T-helper 2 cell treated with Interferon-gamma antibody and Interleukin-4, amounts not matched to agents 5 μg/mL and 100 μg/mL, for 36 hours (primary cell): ENCODE measurements around the gene AZIN2.
A peak's percentile ranks its signal among the peaks of the same experiment; 100 is the strongest.

ENCODE experiments used
- DNase-seq: peaks from one replicate; pipeline ENCODE4 v3.0.0; 2021; ENCODE audit warnings: low spot score
- H3K27ac Mint-ChIP-seq: one replicate; pipeline ENCODE4 v1.8.0; 2021; ENCODE audit warnings: mild to moderate bottlenecking, mixed read lengths
- H3K27me3 Mint-ChIP-seq: one replicate; pipeline ENCODE4 v1.8.0; 2021; ENCODE audit warnings: low read depth, mixed read lengths
- H3K36me3 Mint-ChIP-seq: one replicate; pipeline ENCODE4 v1.8.0; 2021; ENCODE audit warnings: low read depth, mixed read lengths
- H3K4me1 Mint-ChIP-seq: one replicate; pipeline ENCODE4 v1.8.0; 2021; ENCODE audit warnings: low read depth, mixed read lengths
- H3K4me3 Mint-ChIP-seq: one replicate; pipeline ENCODE4 v1.8.0; 2022; ENCODE audit warnings: mild to moderate bottlenecking, moderate library complexity, mixed read lengths
- H3K9me3 Mint-ChIP-seq: one replicate; pipeline ENCODE4 v1.8.0; 2021; ENCODE audit warnings: mixed read lengths

AZIN2 gene

GRCh38 chr1:33072707-33073106 is 8.2 kb upstream of the AZIN2 start:
- peaks cover under 1% of the 10 kb centered on the region for H3K9me3 Mint-ChIP-seq
- DNase-seq, result no peak
- peaks cover 20% of the 10 kb centered on the region for H3K27me3 Mint-ChIP-seq
- H3K4me1 Mint-ChIP-seq, result no peaks in the 10 kb centered on the region
- H3K36me3 Mint-ChIP-seq, result no peaks in the 10 kb centered on the region
- no peak overlapping the region for H3K4me3 Mint-ChIP-seq
- no peak overlapping the region for H3K27ac Mint-ChIP-seq

- no peaks in the 10 kb centered on the region for H3K9me3 Mint-ChIP-seq
- peaks cover 14% of the 10 kb centered on the region for H3K27me3 Mint-ChIP-seq
- no peak overlapping the region for H3K27ac Mint-ChIP-seq
- no peak overlapping the region for H3K4me3 Mint-ChIP-seq
- no peak for DNase-seq
- no peaks in the 10 kb centered on the region for H3K36me3 Mint-ChIP-seq
- H3K4me1 Mint-ChIP-seq, result no peaks in the 10 kb centered on the region
These were observed 6.6 kb upstream of the AZIN2 start for GRCh38 chr1:33074193-33074945.

- peaks cover 20% of the 10 kb centered on the region for H3K4me1 Mint-ChIP-seq
These were observed 2.8 kb upstream of the AZIN2 start for GRCh38 chr1:33078030-33078591.

GRCh38 chr1:33080373-33080772 is 580 bp upstream of the AZIN2 start:
- peaks cover 29% of the 10 kb centered on the region for H3K27me3 Mint-ChIP-seq
- DNase-seq, result no peak
- H3K4me3 Mint-ChIP-seq, result peak overlapping the region; percentile 76
- no peaks in the 10 kb centered on the region for H3K9me3 Mint-ChIP-seq
- no peak overlapping the region for H3K27ac Mint-ChIP-seq
- H3K36me3 Mint-ChIP-seq, result no peaks in the 10 kb centered on the region
- H3K4me1 Mint-ChIP-seq, result peaks cover 20% of the 10 kb centered on the region

More at GRCh38 chr1:33078030-33078591, 2.8 kb upstream of the AZIN2 start:
- DNase-seq, result no peak
- H3K36me3 Mint-ChIP-seq, result no peaks in the 10 kb centered on the region
- H3K4me3 Mint-ChIP-seq, result no peak overlapping the region
- H3K9me3 Mint-ChIP-seq, result no peaks in the 10 kb centered on the region
- peaks cover 15% of the 10 kb centered on the region for H3K27me3 Mint-ChIP-seq
- no peak overlapping the region for H3K27ac Mint-ChIP-seq

DNA sequence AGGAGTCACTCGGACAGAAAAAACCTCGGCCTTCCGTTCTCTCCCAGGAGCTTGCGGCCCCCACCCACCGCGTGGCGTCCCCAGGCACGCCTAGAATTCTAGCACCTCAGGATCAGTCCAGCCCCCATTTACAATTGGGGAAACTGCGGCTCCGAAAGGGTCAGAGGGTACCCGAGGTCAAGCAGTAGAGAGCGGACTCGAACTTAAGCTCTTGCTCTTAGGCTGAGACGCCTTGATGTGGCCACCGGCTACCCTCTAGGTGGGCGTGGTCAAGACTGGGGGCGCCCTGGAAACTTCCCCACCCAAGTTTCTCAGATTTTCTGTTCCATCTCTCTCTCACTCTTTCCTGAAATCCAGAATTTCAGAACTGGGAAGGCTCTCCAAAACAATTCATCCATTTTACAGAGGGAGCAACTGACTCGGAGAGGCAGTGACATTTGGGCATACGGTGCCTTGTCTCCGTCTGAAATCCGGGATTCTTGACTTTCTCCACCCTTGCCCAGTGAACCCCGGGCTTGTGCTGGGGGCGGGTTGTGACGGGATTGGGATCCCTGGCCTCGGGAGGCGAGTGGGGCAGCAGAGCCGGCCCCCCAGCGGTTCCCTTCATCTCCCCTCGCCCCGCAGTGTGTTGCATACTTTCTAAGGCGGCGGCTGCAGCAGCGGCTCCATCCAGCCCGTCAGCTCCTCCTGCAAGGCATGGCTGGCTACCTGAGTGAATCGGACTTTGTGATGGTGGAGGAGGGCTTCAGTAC is 777 bp downstream of the AZIN2 start:
- Mint-ChIP-seq H3K27me3 (peaks cover 30% of the 10 kb centered on the region), H3K36me3 (no peaks in the 10 kb centered on the region), H3K4me1 (peaks cover 24% of the 10 kb centered on the region), H3K27ac (no peak overlapping the region), H3K9me3 (no peaks in the 10 kb centered on the region), H3K4me3 (peak overlapping the region; percentile 76)
- no peak for DNase-seq

DNA sequence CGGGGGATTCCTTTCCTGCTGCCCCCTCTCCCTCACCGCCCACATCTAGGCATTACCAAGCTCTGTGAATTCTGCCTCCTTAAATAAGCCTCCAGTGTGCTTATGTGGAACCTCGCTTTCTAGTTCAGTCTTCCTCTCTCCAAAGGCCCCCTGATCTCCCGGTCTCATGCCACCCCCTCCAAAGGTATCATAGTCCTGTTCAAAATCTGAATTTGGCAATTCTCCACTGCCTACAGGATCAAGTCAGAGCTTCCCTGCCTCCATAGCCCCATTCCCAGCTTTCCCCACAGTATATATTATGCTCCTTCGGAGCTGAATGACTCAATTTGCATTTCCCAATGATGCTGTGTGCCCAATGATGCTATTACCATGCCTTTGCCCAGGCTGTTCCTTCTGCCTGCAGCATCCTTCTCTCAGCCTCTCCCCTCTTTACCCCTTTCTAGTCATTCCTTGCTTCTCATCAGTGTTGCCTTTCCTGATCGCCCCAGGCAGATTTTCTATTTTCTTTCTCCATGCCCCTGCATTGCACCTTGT is 1.7 kb downstream of the AZIN2 start:
- no peaks in the 10 kb centered on the region for H3K9me3 Mint-ChIP-seq
- no peak for DNase-seq
- H3K4me1 Mint-ChIP-seq, result peaks cover 25% of the 10 kb centered on the region
- peaks cover 30% of the 10 kb centered on the region for H3K27me3 Mint-ChIP-seq
- no peak overlapping the region for H3K27ac Mint-ChIP-seq
- peak overlapping the region; percentile 20 for H3K4me3 Mint-ChIP-seq
- no peaks in the 10 kb centered on the region for H3K36me3 Mint-ChIP-seq

DNA sequence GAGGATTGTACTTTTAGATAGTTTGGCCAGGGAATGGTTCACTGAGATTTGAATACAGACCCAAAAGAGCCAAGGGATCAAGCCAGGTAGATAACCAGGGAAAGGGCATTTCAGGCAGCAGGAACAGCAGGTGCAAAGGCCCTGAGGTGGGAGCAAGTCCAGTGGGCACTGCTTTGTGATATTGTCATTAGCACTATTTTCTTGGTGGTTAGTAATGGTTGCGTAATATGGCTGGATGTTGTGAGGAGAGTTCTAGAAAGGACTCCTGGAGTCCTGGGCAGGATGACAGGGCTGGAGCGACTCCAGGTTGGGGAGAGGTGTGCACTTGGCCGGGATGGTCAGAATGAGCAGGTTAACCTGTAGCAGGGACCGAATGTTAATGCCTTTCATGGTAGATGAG is 4.4 kb downstream of the AZIN2 start:
- no peaks in the 10 kb centered on the region for H3K36me3 Mint-ChIP-seq
- H3K27ac Mint-ChIP-seq, result no peak overlapping the region
- H3K27me3 Mint-ChIP-seq, result peaks cover 30% of the 10 kb centered on the region
- H3K9me3 Mint-ChIP-seq, result no peaks in the 10 kb centered on the region
- no peak for DNase-seq
- H3K4me3 Mint-ChIP-seq, result no peak overlapping the region
- H3K4me1 Mint-ChIP-seq, result peaks cover 37% of the 10 kb centered on the region

GRCh38 chr1:33086384-33086850 is 5.5 kb downstream of the AZIN2 start:
- H3K9me3 Mint-ChIP-seq, result no peaks in the 10 kb centered on the region
- H3K27ac Mint-ChIP-seq, result no peak overlapping the region
- H3K4me3 Mint-ChIP-seq, result no peak overlapping the region
- peaks cover 30% of the 10 kb centered on the region for H3K27me3 Mint-ChIP-seq
- no peaks in the 10 kb centered on the region for H3K36me3 Mint-ChIP-seq
- no peak for DNase-seq
- H3K4me1 Mint-ChIP-seq, result peaks cover 35% of the 10 kb centered on the region

GRCh38 chr1:33087677-33088076 is 6.7 kb downstream of the AZIN2 start:
- Mint-ChIP-seq H3K27ac (peak overlapping the region; percentile 33), H3K9me3 (no peaks in the 10 kb centered on the region), H3K4me1 (peaks cover 32% of the 10 kb centered on the region), H3K36me3 (no peaks in the 10 kb centered on the region), H3K4me3 (no peak overlapping the region), H3K27me3 (peaks cover 19% of the 10 kb centered on the region)
- no peak for DNase-seq

DNA sequence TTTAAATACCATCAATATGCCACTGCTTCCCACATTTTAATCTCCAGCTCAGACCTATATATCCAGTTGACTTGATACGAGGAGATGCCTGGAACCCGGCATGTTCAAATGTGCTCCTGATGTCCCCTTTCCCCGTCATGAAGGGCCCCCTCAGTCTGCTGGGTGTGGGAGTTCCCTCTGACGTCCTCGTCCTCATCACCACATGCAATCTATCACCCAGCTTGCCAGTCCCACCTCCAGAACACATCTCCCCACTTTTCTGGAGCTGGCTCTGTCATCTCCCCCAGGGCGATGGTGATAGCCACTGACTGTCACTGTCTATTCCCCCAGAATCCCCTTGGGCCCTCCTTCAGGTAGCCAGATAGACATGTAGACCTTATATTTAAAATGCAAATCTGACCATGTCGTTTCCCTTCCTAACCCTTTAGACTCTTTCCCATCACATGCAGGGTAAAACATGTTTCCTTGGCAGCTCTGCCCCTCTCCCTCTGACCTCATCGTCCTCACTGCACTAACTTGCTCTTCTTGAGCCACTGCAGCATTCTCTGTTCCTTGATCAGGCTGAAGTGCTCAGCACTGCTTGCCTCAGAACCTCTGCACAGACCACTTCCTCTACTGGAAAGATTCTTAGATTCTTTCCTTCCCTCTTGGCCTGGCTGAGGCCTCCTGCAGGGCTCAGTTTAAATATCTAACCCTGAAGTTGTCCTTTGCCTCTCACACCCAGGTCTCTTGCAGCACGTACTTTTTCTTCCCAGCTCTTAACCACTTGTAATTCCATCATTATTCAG is 7.4 kb downstream of the AZIN2 start:
- Mint-ChIP-seq H3K4me1 (peaks cover 32% of the 10 kb centered on the region), H3K4me3 (peak overlapping the region; percentile 52), H3K36me3 (no peaks in the 10 kb centered on the region), H3K27me3 (peaks cover 13% of the 10 kb centered on the region), H3K9me3 (no peaks in the 10 kb centered on the region), H3K27ac (peak overlapping the region; percentile 64)
- DNase-seq, result no peak

DNA sequence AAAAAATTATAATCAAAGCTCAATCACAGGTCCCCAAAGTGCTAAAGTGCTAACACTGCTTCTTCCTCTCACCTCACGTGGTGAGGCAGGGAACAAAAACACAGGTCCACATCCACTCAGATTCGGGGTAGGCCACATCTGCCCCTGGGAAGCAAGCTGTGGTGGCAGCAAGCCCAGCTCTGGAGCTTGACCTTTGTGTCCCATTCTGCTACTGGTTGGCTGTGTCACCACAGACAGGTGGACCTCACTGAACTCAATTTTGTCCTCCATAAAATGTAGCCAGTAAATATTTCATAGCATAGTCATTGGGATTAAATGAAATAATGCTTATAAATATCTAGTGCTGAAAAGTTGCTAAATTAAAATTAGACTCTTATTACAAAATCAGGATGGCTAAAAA is 8.5 kb downstream of the AZIN2 start:
- H3K4me1 Mint-ChIP-seq, result peaks cover 34% of the 10 kb centered on the region
- H3K4me3 Mint-ChIP-seq, result no peak overlapping the region
- H3K27ac Mint-ChIP-seq, result no peak overlapping the region
- no peak for DNase-seq
- no peaks in the 10 kb centered on the region for H3K9me3 Mint-ChIP-seq
- peaks cover 4% of the 10 kb centered on the region for H3K27me3 Mint-ChIP-seq
- peaks cover under 1% of the 10 kb centered on the region for H3K36me3 Mint-ChIP-seq

DNA sequence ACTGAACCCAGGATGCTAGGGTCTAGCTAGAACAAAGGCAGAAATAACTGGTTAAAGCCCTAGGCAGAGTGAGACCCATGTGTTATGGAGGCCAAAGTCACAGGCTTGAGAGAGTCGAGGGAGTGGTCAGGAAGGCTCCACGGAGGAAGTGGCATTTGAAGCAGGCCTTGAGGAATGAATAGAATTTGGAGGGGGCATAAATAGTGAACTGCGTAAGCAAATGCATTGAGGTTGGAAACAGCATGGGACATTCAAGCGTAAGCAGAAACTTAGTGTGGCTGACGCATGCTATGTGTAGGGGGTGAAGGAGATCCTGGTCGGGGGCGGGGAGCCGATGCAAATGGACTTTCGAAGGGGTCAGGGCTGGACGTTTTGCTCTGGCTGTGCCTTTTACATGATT is 11.5 kb downstream of the AZIN2 start:
- Mint-ChIP-seq H3K4me3 (no peak overlapping the region), H3K27ac (no peak overlapping the region), H3K36me3 (peaks cover 5% of the 10 kb centered on the region), H3K9me3 (no peaks in the 10 kb centered on the region), H3K27me3 (no peaks in the 10 kb centered on the region), H3K4me1 (peaks cover 54% of the 10 kb centered on the region)
- no peak for DNase-seq

DNA sequence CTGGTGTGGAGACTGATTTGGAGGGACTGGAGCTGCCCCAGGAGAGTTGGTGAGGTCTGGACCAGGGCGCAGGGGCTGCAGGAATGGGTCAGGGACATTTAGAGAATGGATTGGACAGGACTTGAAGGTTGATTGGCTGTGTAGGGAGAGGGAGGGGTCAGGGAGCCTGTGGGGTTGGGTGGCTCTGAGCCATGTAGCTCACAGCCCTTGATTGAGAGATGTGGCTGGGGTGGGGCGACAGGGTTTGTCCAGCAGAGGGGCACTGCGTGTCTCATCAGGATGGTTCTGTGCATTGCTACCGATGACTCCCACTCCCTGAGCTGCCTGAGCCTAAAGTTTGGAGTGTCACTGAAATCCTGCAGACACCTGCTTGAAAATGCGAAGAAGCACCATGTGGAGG is 12.1 kb downstream of the AZIN2 start:
- no peak for DNase-seq
- peaks cover 56% of the 10 kb centered on the region for H3K4me1 Mint-ChIP-seq
- H3K9me3 Mint-ChIP-seq, result no peaks in the 10 kb centered on the region
- peak overlapping the region; percentile 34 for H3K27ac Mint-ChIP-seq
- no peak overlapping the region for H3K4me3 Mint-ChIP-seq
- no peaks in the 10 kb centered on the region for H3K27me3 Mint-ChIP-seq
- H3K36me3 Mint-ChIP-seq, result peaks cover 5% of the 10 kb centered on the region
